OCI-LY1 (cell line): ENCODE data around the gene KHDC1L.

ENCODE experiments used
- H2AFZ ChIP-seq: fragments of 200-600 bp; sonication (generic), shearing (Covaris generic); 2 replicates; pipeline ENCODE4 v1.6.0; 2014; ENCODE audit warnings: antibody characterized with exemption, mild to moderate bottlenecking, low read length
- H3F3A ChIP-seq: fragments of 200-600 bp; sonication (generic), shearing (Covaris generic); 2 replicates; pipeline ENCODE4 v1.6.0; 2014; ENCODE audit warnings: mild to moderate bottlenecking, antibody characterized with exemption, low read length, moderate library complexity; ENCODE audit not compliant: insufficient read depth
- H3K27ac ChIP-seq: fragments of 200-600 bp; sonication (generic); 2 replicates; pipeline ENCODE4 v1.5.1; 2014; ENCODE audit warnings: low read length, mixed run types, mild to moderate bottlenecking, low read depth; ENCODE audit not compliant: poor library complexity, severe bottlenecking
- H3K27me3 ChIP-seq: fragments of 200-600 bp; sonication (generic); 2 replicates; pipeline ENCODE4 v1.6.0; 2014; ENCODE audit warnings: antibody characterized with exemption, mild to moderate bottlenecking, low read length, moderate library complexity; ENCODE audit not compliant: insufficient read depth
- H3K36me3 ChIP-seq: fragments of 200-600 bp; sonication (generic); 2 replicates; pipeline ENCODE4 v1.6.1; 2014; ENCODE audit warnings: mild to moderate bottlenecking, antibody characterized with exemption, low read length, moderate library complexity, mixed read lengths; ENCODE audit not compliant: insufficient read depth
- H3K4me1 ChIP-seq: fragments of 200-600 bp; sonication (generic); 2 replicates; pipeline ENCODE4 v1.5.1; 2014; ENCODE audit warnings: mild to moderate bottlenecking, low read length, moderate library complexity; ENCODE audit not compliant: insufficient read depth, severe bottlenecking
- H3K4me2 ChIP-seq: fragments of 200-600 bp; sonication (generic), shearing (Covaris generic); 2 replicates; pipeline ENCODE4 v1.6.1; 2014; ENCODE audit warnings: low read length
- H3K4me3 ChIP-seq: fragments of 200-600 bp; sonication (generic); 2 replicates; pipeline ENCODE4 v1.5.1; 2014; ENCODE audit warnings: low read length, low read depth, mild to moderate bottlenecking, mixed read lengths; ENCODE audit not compliant: poor library complexity, severe bottlenecking
- H3K79me2 ChIP-seq: fragments of 200-600 bp; shearing (Covaris generic); 2 replicates; pipeline ENCODE4 v1.6.1; 2016; ENCODE audit warnings: mixed run types, low read length, mixed read lengths; ENCODE audit not compliant: insufficient read depth
- H3K9ac ChIP-seq: fragments of 200-600 bp; sonication (generic), shearing (Covaris generic); 2 replicates; pipeline ENCODE4 v1.6.1; 2014; ENCODE audit warnings: mild to moderate bottlenecking, low read length, mixed read lengths
- H3K9me2 ChIP-seq: fragments of 200-600 bp; sonication (generic), shearing (Covaris generic); 2 replicates; pipeline ENCODE4 v1.6.1; 2014; ENCODE audit warnings: low read depth, mild to moderate bottlenecking, low read length, mixed read lengths
- H3K9me3 ChIP-seq: fragments of 200-600 bp; shearing (Covaris generic); 2 replicates; pipeline ENCODE4 v1.6.1; 2014; ENCODE audit warnings: low read length, mixed read lengths
- H4K20me1 ChIP-seq: fragments of 200-600 bp; sonication (generic), shearing (Covaris generic); 2 replicates; pipeline ENCODE4 v1.6.0; 2016; ENCODE audit warnings: mild to moderate bottlenecking, low read length; ENCODE audit not compliant: insufficient read depth
- EZH2 ChIP-seq: fragments of 200-600 bp; sonication (generic), shearing (Covaris generic); IDR thresholded peaks from 2 replicates; pipeline ENCODE4 v1.8.0; 2017; ENCODE audit warnings: borderline replicate concordance, mixed run types, mild to moderate bottlenecking, antibody characterized with exemption, low read length, moderate library complexity, mixed read lengths
- TF ChIP-seq, protein P1 (sequence below): fragments of 200-600 bp; sonication (generic), shearing (Covaris generic); IDR thresholded peaks from 2 replicates; pipeline ENCODE4 v1.5.1; 2017; ENCODE audit warnings: mild to moderate bottlenecking, antibody characterized with exemption, low read length, moderate library complexity, mixed read lengths

Gene KHDC1L

DNA sequence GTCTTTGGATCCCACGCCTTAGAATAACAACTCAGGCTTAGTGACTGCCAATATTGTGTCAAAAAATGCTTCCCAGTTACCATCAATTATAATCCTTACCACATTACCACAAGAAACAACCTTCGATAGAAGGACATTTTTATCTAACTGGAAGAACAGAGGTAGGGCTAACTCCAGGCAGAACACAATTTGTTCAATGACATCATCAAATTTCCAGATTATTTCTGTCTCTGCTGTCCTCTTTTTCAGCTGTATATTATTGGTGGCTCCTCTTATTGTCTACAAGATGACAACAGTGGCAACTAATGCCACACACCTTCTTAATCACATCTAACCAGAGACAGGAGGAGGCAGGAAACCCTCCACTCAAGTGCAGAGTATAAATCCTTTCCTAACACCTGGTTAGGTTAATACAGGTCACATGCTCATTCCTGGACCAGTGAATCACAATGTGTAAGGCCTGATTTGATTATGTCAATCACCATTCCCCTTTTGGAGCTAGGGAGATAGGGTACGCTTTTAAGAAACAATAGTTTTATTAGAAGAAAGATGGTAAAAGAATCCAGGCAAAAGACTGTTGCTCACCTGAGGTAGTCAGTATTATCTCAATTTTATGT is 18.0 kb downstream of the KHDC1L start:
- Histone ChIP-seq H2AFZ (no peak overlapping the region), H3K79me2 (no peaks in the 10 kb centered on the region), H3K9me2 (no peaks in the 10 kb centered on the region), H3K4me2 (no peak overlapping the region), H3K36me3 (no peaks in the 10 kb centered on the region), H3K4me1 (no peaks in the 10 kb centered on the region), H3K4me3 (no peak overlapping the region), H4K20me1 (no peaks in the 10 kb centered on the region), H3K9me3 (no peaks in the 10 kb centered on the region), H3K27me3 (no peaks in the 10 kb centered on the region), H3F3A (no peaks in the 10 kb centered on the region), H3K9ac (no peak overlapping the region), H3K27ac (no peak overlapping the region)
- TF ChIP-seq, protein P1, sequence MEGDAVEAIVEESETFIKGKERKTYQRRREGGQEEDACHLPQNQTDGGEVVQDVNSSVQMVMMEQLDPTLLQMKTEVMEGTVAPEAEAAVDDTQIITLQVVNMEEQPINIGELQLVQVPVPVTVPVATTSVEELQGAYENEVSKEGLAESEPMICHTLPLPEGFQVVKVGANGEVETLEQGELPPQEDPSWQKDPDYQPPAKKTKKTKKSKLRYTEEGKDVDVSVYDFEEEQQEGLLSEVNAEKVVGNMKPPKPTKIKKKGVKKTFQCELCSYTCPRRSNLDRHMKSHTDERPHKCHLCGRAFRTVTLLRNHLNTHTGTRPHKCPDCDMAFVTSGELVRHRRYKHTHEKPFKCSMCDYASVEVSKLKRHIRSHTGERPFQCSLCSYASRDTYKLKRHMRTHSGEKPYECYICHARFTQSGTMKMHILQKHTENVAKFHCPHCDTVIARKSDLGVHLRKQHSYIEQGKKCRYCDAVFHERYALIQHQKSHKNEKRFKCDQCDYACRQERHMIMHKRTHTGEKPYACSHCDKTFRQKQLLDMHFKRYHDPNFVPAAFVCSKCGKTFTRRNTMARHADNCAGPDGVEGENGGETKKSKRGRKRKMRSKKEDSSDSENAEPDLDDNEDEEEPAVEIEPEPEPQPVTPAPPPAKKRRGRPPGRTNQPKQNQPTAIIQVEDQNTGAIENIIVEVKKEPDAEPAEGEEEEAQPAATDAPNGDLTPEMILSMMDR: no peak
- no peak for TF ChIP-seq EZH2

DNA sequence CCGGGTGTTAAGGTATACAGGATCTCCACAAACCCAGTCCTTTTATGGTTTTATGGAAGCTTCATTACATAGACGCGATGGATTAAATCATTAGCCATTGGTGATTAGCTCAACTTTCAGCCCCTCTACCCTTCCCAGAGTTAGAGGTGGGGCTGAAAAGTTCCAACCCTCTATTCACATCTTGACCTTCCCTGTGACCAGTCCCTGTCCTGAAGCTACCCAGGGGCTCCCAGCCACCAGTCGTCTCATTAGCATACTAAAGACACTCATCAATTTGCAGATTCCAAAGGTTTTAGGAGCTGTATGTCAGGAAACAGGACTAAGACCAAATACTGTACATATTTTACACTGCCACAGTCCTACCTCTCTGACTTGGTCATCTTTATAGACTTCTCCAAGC is 21.0 kb downstream of the KHDC1L start:
- Histone ChIP-seq H3K4me2 (no peak overlapping the region), H3K79me2 (no peaks in the 10 kb centered on the region), H3K9me3 (no peaks in the 10 kb centered on the region), H4K20me1 (no peaks in the 10 kb centered on the region), H3K9me2 (no peaks in the 10 kb centered on the region), H3K4me1 (no peaks in the 10 kb centered on the region), H3K27ac (no peak overlapping the region), H3K36me3 (no peaks in the 10 kb centered on the region), H3F3A (no peaks in the 10 kb centered on the region), H3K9ac (no peak overlapping the region), H3K27me3 (no peaks in the 10 kb centered on the region), H2AFZ (no peak overlapping the region), H3K4me3 (no peak overlapping the region)
- no peak for TF ChIP-seq EZH2
- TF ChIP-seq, protein P1: no peak

- H4K20me1 ChIP-seq: peaks cover 2% of the 10 kb centered on the region; the same call in 1 of the 2 replicates
- H3K9me3 ChIP-seq: no peaks in the 10 kb centered on the region
- no peaks in the 10 kb centered on the region for H3K4me1 ChIP-seq
- no peak overlapping the region for H3K9ac ChIP-seq
- no peaks in the 10 kb centered on the region for H3K79me2 ChIP-seq
- no peak overlapping the region for H2AFZ ChIP-seq
- no peak overlapping the region for H3K4me2 ChIP-seq
- no peaks in the 10 kb centered on the region for H3F3A ChIP-seq
- no peaks in the 10 kb centered on the region for H3K9me2 ChIP-seq
- TF ChIP-seq EZH2: no peak
- TF ChIP-seq, protein P1: no peak
- no peaks in the 10 kb centered on the region for H3K36me3 ChIP-seq
- H3K4me3 ChIP-seq: no peak overlapping the region
- no peak overlapping the region for H3K27ac ChIP-seq
- no peaks in the 10 kb centered on the region for H3K27me3 ChIP-seq
Observed at GRCh38 chr6:73203098-73203497, 22.2 kb downstream of the KHDC1L start.
